ENCODE data around the gene NELL1. TPM values are rescaled to one million over a fixed set of nuclear protein-coding genes. Genes with fewer than 3 reads are reported as not detected.

NELL1 gene
- total RNA-seq, 1 experiment from 2014 or later = not detected

GRCh38 chr11:20770414-20770946 lies 101.1 kb downstream of the NELL1 start:
- Histone ChIP-seq H3K4me3 (ENCODE audit: low read depth in 2 of 2, low read length in 2 of 2) (no peak overlapping the region), H3K4me1 (ENCODE audit: control insufficient read depth, insufficient read depth, low read length) (no peaks in the 10 kb centered on the region), H3K27ac (ENCODE audit: low read length) (no peak overlapping the region), H3K9me3 (ENCODE audit: control insufficient read depth, insufficient read depth, low read depth, low read length) (no peaks in the 10 kb centered on the region), H3K27me3 (ENCODE audit: control insufficient read depth, insufficient read depth, low read length) (no peaks in the 10 kb centered on the region), H3K36me3 (ENCODE audit: control insufficient read depth, insufficient read depth, low read length) (no peaks in the 10 kb centered on the region)
- ChIA-PET CTCF (no interaction called here), POLR2A (no interaction called here)
- BruUV-seq (replicated peaks) = no TSS peak
- TF ChIP-seq SIN3A (IDR thresholded peaks at IDR 0.05; ENCODE audit: borderline replicate concordance, insufficient read depth, low read depth, low read length) = no peak
- no peak for TF ChIP-seq TCF7L2 (IDR thresholded peaks at IDR 0.05; ENCODE audit: low read depth, low read length)
- TF ChIP-seq REST (IDR thresholded peaks at IDR 0.05; ENCODE audit: insufficient read depth in 1 of 2, low read depth in 2 of 2, low read length in 1 of 2) = no peak
- ATAC-seq = no peak
- DNase-seq (ENCODE audit: low read depth, low spot score) = no peak
- in situ Hi-C loops (cut with HindIII; ENCODE audit: low pct_unique_long_range_greater_than_20kb, low sequenced_read_pairs) (no loop called here), intact Hi-C loops (cut with micrococcal nuclease; ENCODE audit: unreplicated experiment) (no loop called here)

GRCh38 chr11:20771026-20771425 lies 101.6 kb downstream of the NELL1 start:
- in situ Hi-C loops (cut with HindIII; ENCODE audit: low pct_unique_long_range_greater_than_20kb, low sequenced_read_pairs) = no loop called here
- no TSS peak for BruUV-seq (replicated peaks)
- H3K4me3 ChIP-seq (ENCODE audit: low read depth in 2 of 2, low read length in 2 of 2) = no peak overlapping the region
- TF ChIP-seq TCF7L2 (IDR thresholded peaks at IDR 0.05; ENCODE audit: low read depth, low read length) (no peak), CTCF (IDR thresholded peaks at IDR 0.05) (no peak), POLR2AphosphoS5 (IDR thresholded peaks at IDR 0.05; ENCODE audit: low read depth, low read length) (no peak), REST (IDR thresholded peaks at IDR 0.05; ENCODE audit: insufficient read depth in 1 of 2, low read depth in 2 of 2, low read length in 1 of 2) (no peak), SIN3A (IDR thresholded peaks at IDR 0.05; ENCODE audit: borderline replicate concordance, insufficient read depth, low read depth, low read length) (no peak)
- intact Hi-C loops (cut with micrococcal nuclease; ENCODE audit: unreplicated experiment) = no loop called here
- ATAC-seq (no peak), DNase-seq (ENCODE audit: low read depth, low spot score) (no peak)
- H3K27me3 ChIP-seq (ENCODE audit: control insufficient read depth, insufficient read depth, low read length) = no peaks in the 10 kb centered on the region
- CTCF ChIA-PET = no interaction called here
- H3K9me3 ChIP-seq (ENCODE audit: control insufficient read depth, insufficient read depth, low read depth, low read length) = no peaks in the 10 kb centered on the region
- H3K36me3 ChIP-seq (ENCODE audit: control insufficient read depth, insufficient read depth, low read length) = no peaks in the 10 kb centered on the region
- no peak overlapping the region for H3K27ac ChIP-seq (ENCODE audit: low read length)
- H3K4me1 ChIP-seq (ENCODE audit: control insufficient read depth, insufficient read depth, low read length) = no peaks in the 10 kb centered on the region
- POLR2A ChIA-PET = no interaction called here
